GM19438 (cell line): Measurements from ENCODE around the gene CARMIL3.

ENCODE experiments used
- ATAC-seq: cut with Tn5 transposase; IDR thresholded peaks from one replicate; pipeline ENCODE4 v1.9.1; 2021; ENCODE audit warnings: low read depth; ENCODE audit not compliant: unreplicated experiment

The CARMIL3 gene

GRCh38 chr14:24074625-24075484 lies 23.0 kb downstream of the CARMIL3 start:
- no peak for ATAC-seq

DNA sequence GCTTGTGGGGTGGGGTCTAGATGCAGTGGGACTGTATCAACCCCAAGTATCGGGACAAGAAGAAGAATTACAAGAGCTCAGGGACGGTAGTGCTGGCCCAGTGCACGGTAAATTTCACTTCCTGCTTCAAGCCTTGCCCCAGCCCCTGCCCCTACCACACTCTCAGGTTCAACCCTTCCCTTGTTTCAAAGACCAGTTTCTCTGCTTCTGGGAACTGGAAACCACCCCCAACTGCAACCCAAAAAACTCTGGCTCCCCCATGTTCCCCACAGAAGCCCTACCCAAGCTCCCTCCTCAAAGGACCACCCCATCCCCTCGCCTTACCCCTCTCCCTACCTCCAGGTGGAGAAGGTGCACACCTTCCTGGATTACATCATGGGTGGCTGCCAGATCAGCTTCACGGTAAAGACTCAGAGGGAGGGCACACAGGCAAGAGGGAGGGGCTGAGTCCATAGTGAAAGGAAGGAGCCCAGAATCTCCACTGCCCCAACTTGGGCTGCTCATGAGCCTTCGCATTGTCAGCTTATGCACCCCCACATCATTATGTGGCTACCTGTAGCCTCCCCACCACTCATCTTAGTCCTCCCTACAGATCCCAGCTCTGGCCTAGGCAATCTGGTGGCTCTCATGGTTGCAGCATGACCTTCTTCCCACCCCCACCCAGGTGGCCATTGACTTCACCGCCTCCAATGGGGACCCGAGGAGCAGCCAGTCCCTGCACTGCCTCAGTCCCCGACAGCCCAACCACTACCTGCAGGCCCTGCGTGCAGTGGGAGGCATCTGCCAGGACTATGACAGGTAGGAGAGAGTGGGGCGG lies 23.9 kb downstream of the CARMIL3 start:
- ATAC-seq: peak; percentile 70

DNA sequence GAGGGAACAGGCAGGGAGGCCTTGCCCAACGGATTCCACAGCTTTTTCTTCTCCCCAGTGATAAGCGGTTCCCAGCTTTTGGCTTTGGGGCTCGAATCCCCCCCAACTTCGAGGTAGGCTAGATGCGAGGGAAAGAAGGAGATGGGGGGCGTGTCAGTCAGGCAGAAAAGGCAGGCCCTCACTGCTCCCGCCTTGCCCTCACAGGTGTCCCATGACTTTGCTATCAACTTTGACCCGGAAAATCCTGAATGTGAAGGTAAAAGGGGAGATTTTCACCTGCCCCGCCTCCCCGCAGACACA lies 24.4 kb downstream of the CARMIL3 start:
- ATAC-seq: no peak

DNA sequence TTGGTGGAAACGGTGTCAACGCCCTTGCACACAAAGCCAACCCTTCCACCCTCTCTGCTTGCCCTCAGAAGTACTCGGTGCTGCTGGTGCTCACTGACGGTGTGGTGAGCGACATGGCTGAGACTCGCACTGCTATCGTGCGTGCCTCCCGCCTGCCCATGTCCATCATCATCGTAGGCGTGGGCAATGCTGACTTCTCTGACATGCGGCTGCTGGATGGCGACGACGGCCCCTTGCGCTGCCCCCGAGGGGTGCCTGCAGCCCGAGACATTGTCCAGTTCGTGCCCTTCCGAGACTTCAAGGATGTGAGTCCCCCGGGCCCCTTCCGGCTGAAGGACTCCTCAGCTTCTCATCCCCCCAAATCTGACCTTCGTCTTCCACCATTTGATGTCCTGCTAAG lies 25.3 kb downstream of the CARMIL3 start:
- ATAC-seq: no peak

- no peak for ATAC-seq
Observed at GRCh38 chr14:24078146-24078545, 26.3 kb downstream of the CARMIL3 start.

GRCh38 chr14:24079491-24080141 lies 27.8 kb downstream of the CARMIL3 start:
- no peak for ATAC-seq

DNA sequence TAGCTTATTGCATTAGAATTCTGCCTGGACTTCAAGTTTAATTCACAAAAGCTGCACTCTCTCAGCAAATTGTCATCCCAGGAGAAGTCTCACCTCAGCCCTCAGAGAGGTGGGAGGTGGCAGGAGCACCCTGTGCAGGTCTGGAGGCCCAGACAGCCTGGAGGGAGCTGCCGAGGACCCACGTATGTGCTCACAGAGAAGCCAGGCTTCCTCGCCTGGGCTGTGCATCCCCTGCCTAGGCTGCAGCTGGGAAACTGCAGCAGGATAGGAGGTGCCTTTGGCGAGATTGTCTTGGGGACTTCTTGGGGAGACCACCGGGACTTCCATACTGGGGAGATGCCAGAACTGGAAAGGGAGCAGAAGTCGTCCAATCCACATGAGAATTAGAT lies 28.3 kb downstream of the CARMIL3 start:
- ATAC-seq: no peak

DNA sequence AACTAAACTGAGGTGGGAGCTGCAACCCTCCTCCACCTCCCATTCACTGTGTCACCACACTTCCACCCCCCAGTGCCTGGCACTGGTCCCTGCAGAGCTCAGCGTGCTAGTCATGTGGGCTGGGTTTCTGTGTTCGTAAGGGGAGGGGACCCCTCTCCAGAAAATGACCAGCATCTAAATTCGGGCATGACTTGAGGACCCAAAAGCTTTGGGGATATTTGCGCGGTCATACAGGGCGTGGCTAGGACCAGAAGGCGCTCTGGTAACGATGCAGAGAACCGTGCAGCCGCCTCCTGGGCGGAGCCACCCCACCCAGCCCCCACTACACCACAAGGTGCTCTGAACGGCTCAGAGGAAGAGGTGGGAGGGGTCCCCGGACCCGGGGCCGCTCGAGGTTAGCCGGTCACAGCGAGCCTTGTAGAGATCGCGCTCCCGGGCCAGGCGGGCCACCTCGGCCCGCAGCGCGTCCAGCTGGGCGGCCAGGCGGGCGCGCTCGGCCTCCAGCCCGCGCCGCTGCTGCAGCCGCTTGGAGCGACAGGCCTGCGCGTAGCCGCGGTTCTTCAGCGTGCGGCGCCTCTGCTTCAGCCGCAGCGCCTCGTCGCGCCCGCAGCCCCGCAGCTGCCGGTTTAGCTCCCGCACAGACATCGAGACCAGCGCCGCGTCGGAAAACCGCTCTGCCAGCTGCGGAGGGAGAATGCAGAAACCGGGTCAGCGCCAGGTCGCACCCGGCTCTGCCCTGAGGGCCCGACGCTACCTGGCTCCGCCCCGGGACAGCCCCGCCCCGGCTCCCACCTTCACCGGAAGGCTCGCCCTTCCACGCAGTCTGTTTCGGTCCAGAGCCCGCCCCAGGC lies 29.3 kb downstream of the CARMIL3 start:
- ATAC-seq: peak; percentile 89

DNA sequence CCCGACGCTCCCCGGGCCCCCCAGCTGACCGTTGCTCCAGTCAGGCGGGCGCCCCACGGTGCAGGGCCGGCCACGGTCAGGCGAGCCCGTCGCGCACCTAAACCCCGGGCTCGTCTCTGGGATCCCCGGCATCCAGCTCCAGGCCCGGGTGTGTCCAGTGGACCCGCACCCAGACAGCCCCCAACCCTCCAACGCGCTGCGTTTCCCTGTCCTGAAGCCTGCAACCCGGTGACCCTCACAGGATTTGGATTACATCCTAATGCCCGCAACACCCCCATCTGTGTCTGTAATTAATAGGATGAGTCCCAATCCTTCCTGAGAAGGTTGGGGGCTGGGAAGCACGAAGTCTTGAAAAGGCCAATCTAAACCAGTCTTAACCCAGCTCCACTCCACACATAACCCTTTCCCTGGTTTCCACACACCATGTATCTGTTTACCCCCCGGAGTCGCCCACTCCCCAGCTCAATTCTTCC lies 30.0 kb downstream of the CARMIL3 start:
- ATAC-seq: no peak

DNA sequence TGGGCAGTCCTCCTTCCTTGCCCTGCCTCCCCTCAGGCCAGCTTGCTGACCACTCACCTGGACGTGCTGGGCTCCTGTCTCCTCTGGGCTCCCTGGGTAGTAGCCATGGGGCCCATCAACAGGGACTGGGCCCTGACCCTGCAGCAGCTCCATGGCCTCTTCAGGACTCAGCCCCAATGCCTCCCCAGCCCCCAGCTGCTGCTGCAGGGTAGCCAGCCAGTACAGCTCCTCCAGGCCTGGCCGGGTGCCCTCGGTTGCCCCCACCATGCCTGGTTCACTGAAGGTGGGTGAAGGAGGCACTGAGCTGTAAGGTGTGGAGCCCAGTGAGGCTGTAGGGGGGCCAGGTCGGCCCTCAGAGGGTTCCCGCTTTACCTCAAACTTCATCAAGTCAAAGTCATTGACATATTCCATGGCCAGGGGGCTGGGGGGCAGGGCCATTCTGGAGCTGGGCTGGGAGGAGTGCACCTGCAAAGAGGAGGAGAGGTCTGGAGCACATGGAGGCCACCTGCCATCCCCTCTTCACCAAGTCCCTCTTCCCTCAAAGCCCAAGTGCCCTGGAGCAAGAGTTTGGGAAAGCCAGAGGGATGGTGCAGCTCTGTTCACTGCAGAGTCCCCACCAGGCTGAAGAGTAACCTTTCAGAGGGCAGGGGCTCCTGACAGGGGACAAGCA lies 30.7 kb downstream of the CARMIL3 start:
- no peak for ATAC-seq

DNA sequence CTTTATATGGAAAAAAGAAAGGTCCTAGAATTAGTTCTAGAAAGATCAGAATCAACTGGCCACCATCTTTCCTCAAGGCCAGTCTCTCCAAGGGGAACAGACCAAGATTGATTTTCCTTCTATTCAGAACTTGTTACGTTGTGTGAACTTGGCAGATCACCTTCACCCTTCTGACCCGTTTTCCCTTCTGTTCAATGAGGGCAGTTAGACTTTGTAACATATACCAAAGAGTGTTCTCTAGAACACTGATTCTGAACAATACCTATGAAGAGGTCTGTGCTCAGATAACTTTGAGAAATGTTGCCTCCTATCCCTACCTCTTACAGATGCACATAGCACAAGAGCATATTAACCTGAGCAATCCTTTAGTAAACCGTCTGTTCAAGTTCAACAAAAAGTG lies 31.7 kb downstream of the CARMIL3 start:
- ATAC-seq: no peak

- ATAC-seq: no peak
Observed at GRCh38 chr14:24084440-24084839, 32.6 kb downstream of the CARMIL3 start.

GRCh38 chr14:24085215-24085614 lies 33.4 kb downstream of the CARMIL3 start:
- no peak for ATAC-seq

DNA sequence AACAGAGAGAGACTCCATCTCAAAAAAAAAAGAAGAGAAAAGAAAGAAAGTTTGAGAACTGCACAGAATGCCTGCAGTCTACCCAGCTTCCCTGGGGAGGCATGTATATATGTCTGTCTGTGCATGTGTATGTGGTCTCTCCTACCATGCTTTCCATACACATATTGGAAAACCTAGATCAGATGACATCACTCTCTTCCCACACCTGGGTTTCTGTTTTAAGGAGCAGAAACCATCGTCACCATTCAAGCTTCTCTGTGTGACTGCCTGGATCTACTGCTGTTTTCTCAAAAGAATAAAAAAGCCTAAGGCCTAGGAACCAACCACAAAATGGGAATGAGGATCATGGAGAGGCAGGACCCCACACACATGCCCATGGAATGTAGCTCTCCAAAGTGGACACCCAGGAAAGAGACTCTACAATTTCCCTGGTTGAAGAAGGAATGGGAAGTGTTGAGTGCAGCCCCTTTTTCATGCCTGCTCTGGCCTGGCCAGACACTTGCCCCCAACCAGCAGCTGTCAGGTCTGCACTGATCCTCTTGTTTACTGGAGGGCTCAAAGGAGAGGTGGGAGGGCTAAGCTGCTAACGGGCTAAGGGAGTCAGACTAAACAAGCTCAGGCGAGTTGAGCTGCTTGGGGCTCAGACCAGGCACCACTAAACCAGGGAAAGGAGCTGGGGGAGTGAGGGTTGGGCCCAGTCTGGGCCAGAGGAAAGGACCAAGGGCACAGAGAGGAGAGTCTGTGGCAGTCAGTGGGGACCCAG lies 34.6 kb downstream of the CARMIL3 start:
- ATAC-seq: no peak

DNA sequence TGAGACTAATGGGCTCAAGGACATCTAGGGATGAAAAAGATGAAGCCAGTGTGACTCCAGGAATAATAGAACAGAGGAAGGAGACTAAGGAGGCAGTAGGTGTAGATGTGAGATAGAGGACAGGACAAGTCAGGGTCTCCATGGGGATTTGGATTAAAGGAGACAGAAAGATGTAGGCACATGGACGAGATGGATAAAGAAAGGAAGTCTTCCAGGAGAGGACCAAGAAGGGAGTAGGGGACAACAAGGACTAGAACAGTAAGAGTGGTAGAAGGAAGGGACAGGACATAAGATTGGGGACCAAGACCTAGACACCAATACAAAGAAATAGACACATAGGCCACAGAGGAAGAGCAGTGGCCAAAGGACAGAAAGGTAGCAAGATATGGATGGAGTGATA lies 35.2 kb downstream of the CARMIL3 start:
- ATAC-seq: no peak

- no peak for ATAC-seq
Observed at GRCh38 chr14:24088095-24088494, 36.3 kb downstream of the CARMIL3 start.

DNA sequence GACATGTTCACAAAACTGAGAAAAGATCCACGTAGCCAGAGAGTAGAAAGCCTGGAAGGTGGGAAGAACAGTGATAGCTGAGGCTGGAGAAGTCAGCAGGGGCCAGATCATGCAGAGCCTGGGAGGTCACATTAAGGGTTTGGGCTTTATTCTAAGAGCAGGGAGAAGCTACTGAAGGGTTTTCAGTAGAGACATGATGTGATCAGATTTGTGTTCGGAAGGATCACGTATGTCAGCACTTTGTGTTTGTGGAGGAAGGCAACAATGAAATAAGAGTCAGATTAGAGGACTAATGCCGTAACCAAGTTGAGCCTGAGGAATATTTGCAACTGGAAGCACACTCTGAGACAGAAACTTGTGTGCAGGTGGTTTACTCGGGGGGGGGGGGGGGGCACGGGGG lies 38.1 kb downstream of the CARMIL3 start:
- no peak for ATAC-seq

DNA sequence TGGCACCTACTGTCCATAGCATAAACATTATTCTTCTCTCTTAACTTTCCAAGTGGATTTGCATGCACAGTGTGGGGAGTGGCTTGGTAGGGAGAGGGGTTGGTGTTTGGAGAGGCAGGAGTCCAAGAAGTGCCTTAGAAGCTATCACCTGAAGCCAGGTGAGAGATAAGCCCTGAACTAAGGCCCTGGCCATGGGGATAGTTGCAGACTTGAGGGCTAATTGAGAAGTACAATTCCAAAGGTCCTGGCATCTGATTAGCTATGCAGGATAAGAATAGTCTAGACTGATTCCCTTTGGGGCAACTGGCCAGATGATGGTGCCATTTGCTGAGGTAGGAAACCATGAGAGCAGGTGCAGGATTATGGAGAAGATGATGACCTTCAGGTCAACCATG lies 40.3 kb downstream of the CARMIL3 start:
- ATAC-seq: no peak

DNA sequence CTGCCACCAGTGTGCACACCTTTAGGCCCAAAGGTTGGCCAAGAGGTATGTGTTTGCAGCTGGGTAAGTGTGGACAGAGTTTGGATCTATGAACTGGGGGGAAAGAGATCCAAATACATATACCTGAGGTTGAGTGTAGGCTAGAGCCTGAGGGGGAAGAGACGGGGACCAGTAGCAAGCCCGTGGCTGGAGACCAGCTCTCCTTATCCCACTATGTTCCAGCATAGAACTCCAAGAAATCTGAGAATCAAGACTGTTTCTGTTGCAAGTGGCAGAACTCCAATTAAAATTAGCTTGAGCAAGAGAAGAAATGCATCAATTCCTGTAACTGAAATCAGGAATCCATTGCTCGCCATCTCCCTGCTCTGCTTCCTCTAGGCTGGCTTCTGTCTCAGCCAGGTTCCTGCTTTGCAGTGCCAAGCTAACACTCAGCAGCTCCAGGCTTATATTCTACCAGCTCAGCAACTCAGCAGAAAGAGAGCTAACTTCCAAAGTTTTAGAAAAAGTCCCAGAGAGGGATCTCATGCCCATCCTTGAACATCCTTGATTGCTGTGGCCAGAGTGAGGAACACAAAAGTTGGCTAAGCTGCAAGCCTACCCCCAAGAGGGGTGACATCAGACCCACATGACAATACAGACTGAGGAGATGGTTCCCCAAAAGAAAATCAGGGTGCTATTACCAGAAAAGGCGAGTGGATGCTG lies 40.8 kb downstream of the CARMIL3 start:
- ATAC-seq: no peak
